ENCODE results near the gene LCLAT1.

DNA sequence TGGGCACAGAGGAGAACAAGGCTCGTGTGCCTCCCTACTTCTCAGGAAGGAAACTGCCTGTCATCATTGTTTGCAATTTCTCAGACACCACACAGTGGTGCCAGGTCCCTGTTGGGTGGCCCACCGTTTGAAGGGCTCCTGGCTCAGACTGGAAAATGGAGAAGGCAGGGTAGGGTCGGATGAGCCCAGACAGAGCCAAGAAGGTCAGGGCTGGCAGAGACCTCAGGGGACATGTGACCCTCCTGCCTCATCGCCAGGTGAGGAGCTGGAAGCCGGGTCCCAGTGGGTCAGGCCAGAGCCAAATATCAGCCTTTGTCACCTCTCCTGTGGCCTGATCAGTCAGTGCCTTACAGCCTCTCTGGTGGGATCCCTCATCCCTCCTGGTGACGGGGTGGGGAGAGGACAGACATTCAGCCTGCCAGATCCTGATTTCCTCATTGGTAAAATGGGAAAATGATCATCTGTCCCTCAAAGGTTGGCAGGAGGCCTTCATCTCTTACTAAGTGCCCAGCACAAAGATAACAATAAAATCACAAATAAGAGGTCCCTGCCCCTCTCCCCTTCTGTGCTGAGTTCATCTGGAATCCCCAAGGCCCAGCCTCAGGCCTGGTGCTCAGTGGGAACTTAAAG is 242.6 kb downstream of the LCLAT1 start:
- TF ChIP-seq, protein P1, sequence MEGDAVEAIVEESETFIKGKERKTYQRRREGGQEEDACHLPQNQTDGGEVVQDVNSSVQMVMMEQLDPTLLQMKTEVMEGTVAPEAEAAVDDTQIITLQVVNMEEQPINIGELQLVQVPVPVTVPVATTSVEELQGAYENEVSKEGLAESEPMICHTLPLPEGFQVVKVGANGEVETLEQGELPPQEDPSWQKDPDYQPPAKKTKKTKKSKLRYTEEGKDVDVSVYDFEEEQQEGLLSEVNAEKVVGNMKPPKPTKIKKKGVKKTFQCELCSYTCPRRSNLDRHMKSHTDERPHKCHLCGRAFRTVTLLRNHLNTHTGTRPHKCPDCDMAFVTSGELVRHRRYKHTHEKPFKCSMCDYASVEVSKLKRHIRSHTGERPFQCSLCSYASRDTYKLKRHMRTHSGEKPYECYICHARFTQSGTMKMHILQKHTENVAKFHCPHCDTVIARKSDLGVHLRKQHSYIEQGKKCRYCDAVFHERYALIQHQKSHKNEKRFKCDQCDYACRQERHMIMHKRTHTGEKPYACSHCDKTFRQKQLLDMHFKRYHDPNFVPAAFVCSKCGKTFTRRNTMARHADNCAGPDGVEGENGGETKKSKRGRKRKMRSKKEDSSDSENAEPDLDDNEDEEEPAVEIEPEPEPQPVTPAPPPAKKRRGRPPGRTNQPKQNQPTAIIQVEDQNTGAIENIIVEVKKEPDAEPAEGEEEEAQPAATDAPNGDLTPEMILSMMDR (IDR thresholded peaks at IDR 0.05; ENCODE audit: insufficient read depth, low read length): no peak
- no peak for TF ChIP-seq POLR2AphosphoS5 (IDR thresholded peaks at IDR 0.05; ENCODE audit: low read depth)
- no peak for TF ChIP-seq GABPA (IDR thresholded peaks at IDR 0.05; ENCODE audit: low read depth)
- no peak for TF ChIP-seq SPI1 (IDR thresholded peaks at IDR 0.05; ENCODE audit: borderline replicate concordance, low read depth)

Data from HL-60 (cell line).